Measurements from ENCODE around the gene ERVK3-1. TPM values are rescaled to one million over a fixed set of nuclear protein-coding genes. Genes with fewer than 3 reads are reported as not detected.

ERVK3-1 gene
- total RNA-seq, 1 experiment from 2014 or later, result 28.1 TPM

DNA sequence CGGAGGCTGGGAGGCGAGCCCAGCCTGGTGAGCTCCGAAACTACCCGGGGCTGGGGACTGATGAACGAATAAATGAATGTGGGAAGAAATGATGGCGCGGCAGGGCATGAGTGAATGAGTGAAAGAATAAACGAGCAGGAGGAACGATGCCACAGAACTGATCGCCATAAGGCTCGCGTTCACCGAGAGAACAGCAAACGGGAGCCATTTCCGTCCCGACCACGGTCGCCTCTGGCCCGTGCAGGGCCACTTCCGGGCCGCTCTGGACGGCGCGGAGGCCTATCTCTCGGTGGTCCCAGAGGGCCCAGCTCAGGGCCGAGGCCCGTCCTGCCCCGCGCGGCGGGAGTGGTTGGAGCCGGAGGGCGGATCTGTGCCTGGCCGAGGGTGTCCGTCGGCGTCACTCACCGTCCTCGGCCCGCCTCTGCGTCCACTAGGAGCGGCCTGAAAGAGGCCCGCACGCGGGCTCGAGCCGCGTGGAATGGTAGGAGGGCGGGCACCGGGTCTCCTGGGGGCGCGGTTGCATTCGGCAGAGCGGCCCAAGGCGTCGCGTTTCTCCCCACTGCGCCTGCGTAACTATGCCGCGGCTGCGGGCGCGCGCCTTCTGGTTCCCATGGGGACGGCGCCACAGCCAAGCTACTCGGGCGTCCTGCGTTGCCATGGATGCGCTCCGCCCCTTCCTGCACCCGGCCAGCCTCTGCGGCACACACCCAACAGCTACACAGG, 57.3 kb downstream of the ERVK3-1 start, which contains the start of gene ZNF497:
Gene ZNF497 (minus strand): TSS at position 480 of the 723 bp plus-strand sequence. CDS start 5,116 bp downstream, outside the sequence.
- CTCF ChIA-PET, result interaction anchor here (0.5 to 1.3 kb wide), 4 partner anchors 33 to 158 kb away, joined by 3 to 7 read pairs (median 4); partner anchors contain the start of gene ZBTB45
- no peak for TF ChIP-seq SRF (IDR thresholded peaks at IDR 0.05; ENCODE audit: low read depth)
- TF ChIP-seq POLR2AphosphoS5 (IDR thresholded peaks at IDR 0.05; ENCODE audit: low read depth, low read length), result peak; percentile 92; the same call in 1 of the 2 replicates
- no peak; the same call in 1 of the 2 replicates for TF ChIP-seq ELF1 (IDR thresholded peaks at IDR 0.05; ENCODE audit: borderline replicate concordance, low read depth)
- TF ChIP-seq, protein P1, sequence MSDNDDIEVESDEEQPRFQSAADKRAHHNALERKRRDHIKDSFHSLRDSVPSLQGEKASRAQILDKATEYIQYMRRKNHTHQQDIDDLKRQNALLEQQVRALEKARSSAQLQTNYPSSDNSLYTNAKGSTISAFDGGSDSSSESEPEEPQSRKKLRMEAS (IDR thresholded peaks at IDR 0.05), result peak; percentile 75
- peak; percentile 84 for TF ChIP-seq POLR2A (IDR thresholded peaks at IDR 0.05; ENCODE audit: borderline replicate concordance, extremely low read depth, insufficient read depth, insufficient read length)
- TF ChIP-seq ZFX (IDR thresholded peaks at IDR 0.05), result peak; percentile 93
- TF ChIP-seq EGR1 (IDR thresholded peaks at IDR 0.05; ENCODE audit: low read depth), result peak; percentile 52; the same call in 1 of the 2 replicates
- no peak; the same call in none of the 2 replicates for TF ChIP-seq SIN3A (IDR thresholded peaks at IDR 0.05; ENCODE audit: low read depth)
- no peak for TF ChIP-seq CEBPB (IDR thresholded peaks at IDR 0.05; ENCODE audit: low read depth)
- peak; percentile 85 for TF ChIP-seq YY1 (IDR thresholded peaks at IDR 0.05; ENCODE audit: extremely low read depth, insufficient replicate concordance, low read depth, low read length)
- TF ChIP-seq, protein P2, sequence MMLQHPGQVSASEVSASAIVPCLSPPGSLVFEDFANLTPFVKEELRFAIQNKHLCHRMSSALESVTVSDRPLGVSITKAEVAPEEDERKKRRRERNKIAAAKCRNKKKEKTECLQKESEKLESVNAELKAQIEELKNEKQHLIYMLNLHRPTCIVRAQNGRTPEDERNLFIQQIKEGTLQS (IDR thresholded peaks at IDR 0.05), result no peak
- Histone ChIP-seq H3K4me3 (replicated peaks in 1 of 2; ENCODE audit: low read depth in 1 of 2, low read length in 2 of 2) (peak within 1 kb of the TSS; percentile 81 to 90), H3K4me1 (ENCODE audit: control insufficient read depth in 1 of 2, insufficient read depth in 2 of 2, low read length in 2 of 2) (peaks cover 6 to 19% of the 10 kb centered on the region in 2 experiments; a peak in 3 of 4 replicates), H3K36me3 (ENCODE audit: control insufficient read depth in 1 of 2, insufficient read depth in 2 of 2, low read length in 2 of 2) (no peaks in the 10 kb centered on the region), H4K20me1 (ENCODE audit: insufficient read depth) (no peaks in the 10 kb centered on the region), H3K79me2 (ENCODE audit: insufficient read depth, low read length) (0 out of 2 replicates have a peak, but pooled peaks cover 3% of the 10 kb centered on the region), H3K9me3 (ENCODE audit: control insufficient read depth in 1 of 2, insufficient read depth in 1 of 2, low read depth in 1 of 2, low read length in 2 of 2) (no peaks in the 10 kb centered on the region), H3K9me2 (ENCODE audit: insufficient read depth) (no peaks in the 10 kb centered on the region), H3K27ac (ENCODE audit: low read depth, low read length) (peak within 1 kb of the TSS; percentile 100), H2AFZ (ENCODE audit: low read depth, low read length, poor library complexity, severe bottlenecking) (peak within 1 kb of the TSS; percentile 23), H3K9ac (ENCODE audit: low read length) (peak within 1 kb of the TSS; percentile 93), H3K27me3 (ENCODE audit: insufficient read depth, low read length) (no peaks in the 10 kb centered on the region), H3K4me2 (ENCODE audit: low read length) (peak within 1 kb of the TSS; percentile 91)
- BruUV-seq (replicated peaks), result TSS peak; percentile 79
- DNase-seq (ENCODE audit: low read depth, low spot score), result peak; percentile 94
- intact Hi-C loops (cut with micrococcal nuclease), result loop anchor here (1.0 kb wide), 2 partner anchors 19 to 35 kb away; partner anchors contain the start of gene ZNF837
- RAD21 ChIA-PET (ENCODE audit: low non-redundant PET in 1 of 2, low total read pairs in 2 of 2, uncharacterized antibody in 2 of 2, unreplicated experiment in 2 of 2), result interaction anchor here in 1 of 2 experiments (0.5 to 1.2 kb wide), 2 partner anchors 84 to 179 kb away, joined by 5 to 9 read pairs; partner anchors contain the start of genes ZNF274 and ZNF8
- peak; percentile 91 for ATAC-seq
- POLR2A ChIA-PET, result interaction anchor here (0.6 to 2.2 kb wide), 21 partner anchors 8 to 616 kb away, joined by 3 to 10 read pairs (median 5); partner anchors contain the start of genes TRIM28, ZBTB45, ZNF274 and ZNF544

Data from HCT116 (cell line).